H9 (cell line): ENCODE data around the gene CSF1R. TPM values are rescaled to one million over a fixed set of nuclear protein-coding genes. Genes with fewer than 3 reads are reported as not detected.

Experiments
- DNase-seq: peaks from one replicate; pipeline ENCODE4 v3.0.0-alpha.2; 2017
- H2AFZ ChIP-seq: one replicate; pipeline ENCODE4 v1.6.1; 2013; ENCODE audit warnings: mild to moderate bottlenecking, low read length, control low read depth, moderate library complexity
- H2AK5ac ChIP-seq: 2 replicates; pipeline ENCODE4 v1.6.1; 2013; ENCODE audit warnings: low read length, control low read depth, mixed read lengths; ENCODE audit not compliant: insufficient read length
- H2BK120ac ChIP-seq: one replicate; pipeline ENCODE4 v1.6.1; 2013; ENCODE audit warnings: low read depth, mild to moderate bottlenecking, low read length, control low read depth, inconsistent platforms; ENCODE audit not compliant: poor library complexity, severe bottlenecking
- H2BK12ac ChIP-seq: 2 replicates; pipeline ENCODE4 v1.6.1; 2013; ENCODE audit warnings: low read length, control low read depth, mixed read lengths, low read depth; ENCODE audit not compliant: insufficient read length
- H2BK15ac ChIP-seq: 2 replicates; pipeline ENCODE4 v1.6.1; 2013; ENCODE audit warnings: low read depth, low read length, control low read depth
- H2BK20ac ChIP-seq: one replicate; pipeline ENCODE4 v1.6.1; 2013; ENCODE audit warnings: low read depth, mild to moderate bottlenecking, low read length, control low read depth, inconsistent platforms; ENCODE audit not compliant: poor library complexity, severe bottlenecking
- H2BK5ac ChIP-seq: 2 replicates; pipeline ENCODE4 v1.6.1; 2013; ENCODE audit warnings: low read length, control low read depth, mixed read lengths; ENCODE audit not compliant: insufficient read length
- H3K14ac ChIP-seq: 2 replicates; pipeline ENCODE4 v1.6.1; 2013; ENCODE audit warnings: low read length, control low read depth; ENCODE audit not compliant: insufficient read depth
- H3K18ac ChIP-seq: 2 replicates; pipeline ENCODE4 v1.6.1; 2013; ENCODE audit warnings: low read depth, mild to moderate bottlenecking, mixed read lengths, low read length, control low read depth; ENCODE audit not compliant: insufficient read length
- H3K23ac ChIP-seq: 2 replicates; pipeline ENCODE4 v1.6.1; 2013; ENCODE audit warnings: low read length, control low read depth, mixed read lengths, low read depth; ENCODE audit not compliant: insufficient read length
- H3K23me2 ChIP-seq: 2 replicates; pipeline ENCODE4 v1.6.1; 2013; ENCODE audit warnings: low read depth, mild to moderate bottlenecking, mixed read lengths, low read length, control low read depth; ENCODE audit not compliant: insufficient read length, poor library complexity, severe bottlenecking
- H3K27ac ChIP-seq: 2 replicates; pipeline ENCODE4 v1.5.1; 2013; ENCODE audit warnings: low read length, control low read depth, mixed read lengths, low read depth; ENCODE audit not compliant: insufficient read length
- H3K27me3 ChIP-seq: 2 replicates; pipeline ENCODE4 v1.6.1; 2013; ENCODE audit warnings: low read length, control low read depth, inconsistent platforms; ENCODE audit not compliant: insufficient read depth
- H3K4ac ChIP-seq: 2 replicates; pipeline ENCODE4 v1.6.1; 2013; ENCODE audit warnings: low read depth, mild to moderate bottlenecking, control low read depth, inconsistent platforms, low read length, moderate library complexity
- H3K4me1 ChIP-seq: 2 replicates; pipeline ENCODE4 v1.6.1; 2013; ENCODE audit warnings: low read length, control low read depth, inconsistent platforms; ENCODE audit not compliant: insufficient read depth
- H3K4me2 ChIP-seq: 2 replicates; pipeline ENCODE4 v1.6.1; 2013; ENCODE audit warnings: low read length, control low read depth, mixed read lengths; ENCODE audit not compliant: insufficient read length, insufficient read depth
- H3K56ac ChIP-seq: 2 replicates; pipeline ENCODE4 v1.6.1; 2013; ENCODE audit warnings: low read depth, mild to moderate bottlenecking, mixed read lengths, low read length, control low read depth; ENCODE audit not compliant: insufficient read length
- H3K79me1 ChIP-seq: 2 replicates; pipeline ENCODE4 v1.6.1; 2013; ENCODE audit warnings: low read depth, mild to moderate bottlenecking, moderate library complexity, low read length, control low read depth, inconsistent platforms; ENCODE audit not compliant: insufficient read depth, poor library complexity, severe bottlenecking
- H3K79me2 ChIP-seq: 2 replicates; pipeline ENCODE4 v1.6.1; 2013; ENCODE audit warnings: low read length, control low read depth, inconsistent platforms; ENCODE audit not compliant: insufficient read depth
- H3K9ac ChIP-seq: 2 replicates; pipeline ENCODE4 v1.6.1; 2013; ENCODE audit warnings: low read length, control low read depth, mixed read lengths; ENCODE audit not compliant: insufficient read length; ENCODE audit errors: extremely low read depth
- H3K9me3 ChIP-seq: one replicate; pipeline ENCODE4 v1.6.1; 2013; ENCODE audit warnings: low read depth, low read length, inconsistent platforms; ENCODE audit not compliant: control insufficient read depth
- H3T11ph ChIP-seq: one replicate; pipeline ENCODE4 v1.6.1; 2013; ENCODE audit warnings: mild to moderate bottlenecking, low read length, control low read depth, inconsistent platforms
- H4K20me1 ChIP-seq: one replicate; pipeline ENCODE4 v1.6.1; 2013; ENCODE audit not compliant: control insufficient read depth, insufficient read length, insufficient read depth
- H4K5ac ChIP-seq: 2 replicates; pipeline ENCODE4 v1.6.1; 2013; ENCODE audit warnings: low read depth, mild to moderate bottlenecking, mixed read lengths, low read length, control low read depth; ENCODE audit not compliant: insufficient read length
- H4K8ac ChIP-seq: replicated peaks from 2 replicates; pipeline ENCODE4 v1.6.1; 2013; ENCODE audit warnings: low read length, control low read depth, mixed read lengths, low read depth; ENCODE audit not compliant: insufficient read length
- H4K91ac ChIP-seq: 2 replicates; pipeline ENCODE4 v1.6.1; 2013; ENCODE audit warnings: low read depth, mild to moderate bottlenecking, moderate library complexity, mixed read lengths, low read length, control low read depth; ENCODE audit not compliant: insufficient read length
- H3K27ac Mint-ChIP-seq, 3 experiments: 2 replicates in 2 of 3; 3 replicates in 1 of 3; pipeline ENCODE4 v1.8.0; 2020 to 2021; ENCODE audit warnings: mixed read lengths in 3 of 3, mild to moderate bottlenecking in 1 of 3, moderate library complexity in 1 of 3
- H3K27me3 Mint-ChIP-seq: 2 replicates; pipeline ENCODE4 v1.8.0; 2021; ENCODE audit warnings: low read depth, mild to moderate bottlenecking, moderate library complexity, mixed read lengths
- H3K36me3 Mint-ChIP-seq, 3 experiments: 2 replicates in 2 of 3; 3 replicates in 1 of 3; pipeline ENCODE4 v1.8.0; 2020 to 2021; ENCODE audit warnings: low read depth in 3 of 3, mixed read lengths in 3 of 3; ENCODE audit not compliant: insufficient read depth in 1 of 3
- H3K4me1 Mint-ChIP-seq, 2 experiments: 2 replicates each; pipeline ENCODE4 v1.8.0; 2020; ENCODE audit warnings: mixed read lengths in 2 of 2
- H3K4me3 Mint-ChIP-seq, 2 experiments: 2 replicates in 1 of 2; 3 replicates in 1 of 2; pipeline ENCODE4 v1.8.0; 2020 to 2021; ENCODE audit warnings: mild to moderate bottlenecking in 2 of 2, mixed read lengths in 2 of 2, moderate library complexity in 1 of 2
- H3K9me3 Mint-ChIP-seq, 2 experiments: 2 replicates in 1 of 2; 3 replicates in 1 of 2; pipeline ENCODE4 v1.8.0; 2020; ENCODE audit warnings: mild to moderate bottlenecking in 2 of 2, mixed read lengths in 2 of 2, moderate library complexity in 1 of 2
- CTCF ChIP-seq: fragments of 200-600 bp; sonication (generic); conservative IDR thresholded peaks from 3 replicates; pipeline ENCODE4 v1.8.0; 2021; ENCODE audit warnings: antibody characterized with exemption, mild to moderate bottlenecking
- WGBS: extraction: QIAGEN DNeasy Blood & Tissue Kit; methylation state at CpG from one replicate; pipeline ENCODE4 v1.1.7; 2013; ENCODE audit warnings: missing lambda C conversion rate, low lambda C conversion rate, mixed read lengths; ENCODE audit not compliant: insufficient read length; ENCODE audit errors: extremely low coverage; 5-methylcytosine and 5-hydroxymethylcytosine counted together
- total RNA-seq: library from RNA; stranded (reverse); gene quantifications from 2 replicates; pipeline ENCODE4 v1.2.1, GENCODE V29; 2021

CSF1R gene
- total RNA-seq, 1 experiment from 2014 or later, result 0.13 TPM

- Histone ChIP-seq H3K23ac (no peak overlapping the region), H4K91ac (no peak overlapping the region), H2BK15ac (no peak overlapping the region), H3K56ac (no peak overlapping the region), H3K14ac (no peak overlapping the region), H3K79me1 (no peaks in the 10 kb centered on the region), H3T11ph (no peak overlapping the region), H2BK5ac (no peak overlapping the region), H3K4me2 (no peak overlapping the region), H4K20me1 (no peaks in the 10 kb centered on the region), H3K27me3 (no peaks in the 10 kb centered on the region), H2BK20ac (no peak overlapping the region), H3K79me2 (no peaks in the 10 kb centered on the region), H3K18ac (no peak overlapping the region), H3K23me2 (no peaks in the 10 kb centered on the region), H2AK5ac (no peak overlapping the region), H3K9me3 (no peaks in the 10 kb centered on the region), H2AFZ (no peak overlapping the region), H3K9ac (no peak overlapping the region), H3K27ac (no peak overlapping the region), H2BK120ac (no peak overlapping the region), H4K5ac (no peak overlapping the region), H4K8ac (no peak overlapping the region), H3K4me1 (no peaks in the 10 kb centered on the region; the same call in 1 of the 2 replicates), H2BK12ac (no peak overlapping the region), H3K4ac (no peak overlapping the region)
- Mint-ChIP-seq H3K4me3 (no peak overlapping the region), H3K36me3 (peaks cover 34 to 93% (median 76%) of the 10 kb centered on the region in 3 experiments; a peak in 6 of 7 replicates), H3K27me3 (no peaks in the 10 kb centered on the region), H3K27ac (peak overlapping the region in 1 of 3 experiments; percentile 66; a peak in 1 of 7 replicates), H3K9me3 (no peaks in the 10 kb centered on the region), H3K4me1 (peaks cover 5 to 11% of the 10 kb centered on the region in 2 experiments)
- no CpG with 5 or more reads among the region's 6 CpGs for WGBS
- no peak for DNase-seq
- peak; percentile 56; the same call in 2 of the 3 replicates for TF ChIP-seq CTCF
Measured at GRCh38 chr5:150045549-150045948, 40.8 kb downstream of the CSF1R start.
